Colon (tissue), 2 donors: ENCODE results near the gene TMOD3.

Source experiments
- FAIRE-seq: peaks from 2 replicates; lab custom pipeline; 2012; peaks lifted over from hg19 to GRCh38; lab: Jason Lieb, UNC
- donor health status: control.
- donor health status: control.

TMOD3 gene

GRCh38 chr15:51828621-51829375 lies 655 bp upstream of the TMOD3 start:
- no peak for FAIRE-seq

DNA sequence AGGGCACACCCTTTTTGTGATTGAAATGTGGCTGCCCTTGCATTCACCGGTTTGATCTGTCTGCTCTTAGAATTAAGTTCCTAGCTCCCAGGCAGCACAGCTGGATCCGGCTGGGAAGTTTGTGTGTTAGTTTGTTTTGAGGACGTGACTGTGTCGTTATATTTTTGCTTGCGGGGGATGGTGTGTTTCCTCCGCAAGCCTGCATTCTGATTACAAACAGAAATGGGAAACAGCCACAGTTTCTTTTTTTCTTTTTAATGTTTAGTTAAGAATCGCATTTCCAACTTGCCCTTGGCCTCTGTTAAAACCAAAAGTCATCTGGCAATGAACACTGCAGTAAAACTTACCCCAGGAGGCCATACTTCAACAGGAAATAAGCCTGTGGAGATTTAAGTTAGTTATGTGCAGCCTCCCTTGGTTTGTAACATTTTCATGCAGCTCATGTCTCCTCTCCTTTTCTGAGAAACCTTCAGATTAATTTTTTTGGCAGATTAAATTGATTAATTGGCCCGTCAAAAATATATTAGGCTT lies 888 bp downstream of the TMOD3 start:
- FAIRE-seq, result no peak

GRCh38 chr15:51833772-51834171 lies 4.3 kb downstream of the TMOD3 start:
- no peak for FAIRE-seq

GRCh38 chr15:51837792-51838251 lies 8.4 kb downstream of the TMOD3 start:
- no peak for FAIRE-seq

DNA sequence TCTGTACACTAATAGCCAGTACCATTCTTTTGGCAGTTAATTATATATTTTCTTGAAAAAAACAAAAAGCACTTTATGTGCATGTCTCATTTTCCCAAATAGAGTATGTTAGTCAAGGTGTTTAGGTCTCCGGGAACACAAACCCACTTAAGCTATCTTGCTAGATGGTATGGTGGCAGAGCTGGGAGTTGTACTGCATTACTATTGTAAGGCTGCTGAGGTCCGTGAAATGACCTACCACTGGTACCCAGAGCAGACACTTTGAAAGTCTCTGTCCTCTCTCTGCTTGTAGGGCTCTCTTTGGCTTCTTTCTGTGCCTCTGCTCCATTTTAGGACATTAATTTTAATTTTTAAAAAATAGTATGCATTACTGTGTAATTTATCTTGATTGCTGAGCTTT lies 8.8 kb downstream of the TMOD3 start:
- FAIRE-seq, result no peak

GRCh38 chr15:51840692-51841091 lies 11.2 kb downstream of the TMOD3 start:
- FAIRE-seq, result no peak

DNA sequence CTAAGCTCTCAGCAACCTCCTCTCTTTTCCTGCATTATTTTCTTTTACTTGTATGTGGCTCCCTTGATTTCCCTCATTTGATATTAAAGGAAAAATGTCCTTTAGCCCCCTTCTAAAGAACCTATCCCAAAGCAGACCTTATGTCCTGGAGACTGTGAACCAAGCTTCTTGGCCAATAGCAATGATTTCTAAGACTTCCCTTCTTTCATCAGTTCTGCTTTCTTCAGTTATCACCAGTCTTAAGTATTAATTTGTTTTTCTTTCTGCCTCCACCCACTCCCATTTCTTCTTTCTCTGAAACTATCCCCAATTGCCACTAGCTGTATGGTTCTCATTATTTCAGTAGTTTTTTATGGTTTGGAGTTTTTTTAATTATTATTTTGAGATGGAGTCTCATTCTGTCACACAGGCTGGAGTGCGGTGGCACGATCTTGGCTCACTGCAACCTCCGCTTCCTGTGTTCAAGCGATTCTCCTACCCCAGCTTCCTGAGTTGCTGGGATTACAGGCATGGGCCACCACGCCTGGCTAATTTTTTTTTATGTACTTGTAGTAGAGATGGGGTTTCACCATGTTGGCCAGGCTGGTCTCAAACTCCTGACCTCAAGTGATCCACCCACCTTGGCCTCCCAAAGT lies 12.1 kb downstream of the TMOD3 start:
- FAIRE-seq, result no peak

DNA sequence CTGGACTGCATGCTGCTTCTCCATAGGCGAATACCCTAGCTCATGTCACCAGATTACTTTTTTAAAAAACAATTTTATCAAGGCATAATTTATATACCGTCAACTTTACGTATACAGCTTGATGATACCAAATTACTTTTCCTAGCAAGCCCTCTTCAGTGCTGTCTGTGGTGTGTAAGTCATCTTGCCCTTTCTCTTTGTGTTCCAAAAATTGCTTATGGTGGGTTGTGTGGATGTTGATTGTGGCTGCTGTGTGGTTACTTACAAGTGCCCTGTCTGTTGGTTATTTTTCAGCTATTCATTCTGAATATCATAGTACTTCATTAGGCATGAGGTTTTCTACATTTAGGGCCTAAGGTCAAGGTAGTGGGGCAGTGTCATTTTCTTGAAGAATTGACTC lies 12.8 kb downstream of the TMOD3 start:
- no peak for FAIRE-seq

DNA sequence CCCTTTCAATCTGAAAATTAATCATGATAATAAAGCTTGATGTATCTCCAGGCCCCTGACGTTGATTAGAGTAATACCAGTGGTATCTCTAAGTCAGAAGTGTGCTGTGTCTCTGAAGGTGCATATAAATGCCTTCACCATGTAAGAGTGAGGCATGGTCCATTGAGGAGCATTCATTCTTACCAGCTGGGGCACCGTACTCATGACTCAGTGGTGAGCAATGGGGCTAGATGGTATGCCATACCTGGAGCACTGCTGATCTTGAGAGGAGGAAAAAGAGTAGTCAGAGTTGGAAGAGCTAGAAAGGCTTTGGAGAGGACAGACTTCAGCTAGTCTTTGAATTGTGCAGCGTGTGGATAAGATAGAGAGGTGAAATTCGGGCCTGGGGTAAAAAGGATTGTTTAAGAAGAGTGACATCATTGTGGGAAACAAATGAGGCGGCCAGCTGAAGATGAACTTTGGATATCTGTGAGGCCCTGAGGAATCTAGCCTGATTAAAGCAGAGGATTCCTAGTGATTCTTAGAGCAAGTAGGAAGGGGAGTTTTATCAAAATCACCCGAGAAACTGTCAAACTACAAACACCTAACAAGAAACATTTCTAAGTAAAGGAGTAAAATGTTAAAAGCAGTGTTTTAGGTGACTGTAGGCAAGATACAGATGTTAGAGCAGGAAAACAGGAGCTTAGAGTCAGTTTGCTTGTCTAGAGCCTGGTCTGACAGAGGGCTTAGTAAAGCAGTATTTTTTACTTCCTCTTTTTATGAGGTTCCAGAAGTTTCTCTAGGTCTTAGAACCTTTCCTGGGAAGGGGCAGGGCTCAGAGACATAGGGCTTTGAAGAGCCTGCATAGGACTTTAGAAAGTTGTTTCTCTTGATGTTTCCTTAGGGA lies 13.6 kb downstream of the TMOD3 start:
- FAIRE-seq, result no peak

DNA sequence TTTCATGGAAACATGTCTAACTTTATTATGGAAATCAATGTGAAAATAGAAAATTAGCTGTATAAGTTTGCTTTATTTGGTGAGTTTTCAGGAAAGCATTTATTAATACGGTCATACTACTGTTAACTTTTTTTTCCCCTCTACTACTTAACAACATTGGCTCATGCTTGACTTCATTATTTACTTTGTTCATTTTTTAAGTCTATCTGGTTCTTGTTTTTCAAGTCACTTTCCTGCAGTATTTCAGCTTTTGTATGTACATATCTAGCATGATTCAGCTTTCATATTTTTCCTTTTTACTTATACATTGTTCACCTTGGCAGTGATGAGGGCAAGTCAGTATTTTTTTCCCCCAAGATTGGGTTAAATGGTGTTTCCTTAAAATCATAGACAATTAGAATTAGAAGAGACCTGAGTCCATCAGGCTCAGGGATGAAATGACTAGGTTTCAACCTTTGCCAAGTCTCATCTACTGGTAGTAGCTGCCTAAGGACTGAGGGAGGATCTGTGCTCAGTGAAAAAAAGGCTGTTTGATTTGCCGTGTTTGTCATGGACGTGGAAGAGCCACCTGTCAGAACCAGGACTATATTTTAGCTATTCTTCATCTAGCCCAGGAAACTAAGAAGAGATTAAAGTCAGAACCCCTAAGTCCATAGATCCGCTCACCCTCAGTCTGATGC lies 15.4 kb downstream of the TMOD3 start:
- FAIRE-seq, result no peak

DNA sequence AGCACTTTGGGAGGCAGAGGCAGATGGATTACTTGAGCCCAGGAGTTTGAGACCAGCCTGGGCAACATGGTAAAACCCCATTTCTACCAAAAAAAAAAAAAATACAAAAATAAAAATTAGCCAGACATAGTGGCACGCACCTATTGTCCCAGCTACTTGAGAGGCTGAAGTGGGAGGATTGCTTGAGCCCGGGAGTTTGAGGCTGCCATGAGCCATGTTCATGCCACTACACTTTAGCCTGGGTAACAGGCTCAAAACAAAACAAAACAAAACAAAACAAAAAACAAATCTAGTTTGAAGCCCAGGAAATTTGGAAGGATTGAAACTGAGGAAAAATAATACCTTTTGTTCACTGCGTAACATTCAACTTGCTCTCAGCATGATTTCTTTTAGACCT lies 16.6 kb downstream of the TMOD3 start:
- FAIRE-seq, result no peak

DNA sequence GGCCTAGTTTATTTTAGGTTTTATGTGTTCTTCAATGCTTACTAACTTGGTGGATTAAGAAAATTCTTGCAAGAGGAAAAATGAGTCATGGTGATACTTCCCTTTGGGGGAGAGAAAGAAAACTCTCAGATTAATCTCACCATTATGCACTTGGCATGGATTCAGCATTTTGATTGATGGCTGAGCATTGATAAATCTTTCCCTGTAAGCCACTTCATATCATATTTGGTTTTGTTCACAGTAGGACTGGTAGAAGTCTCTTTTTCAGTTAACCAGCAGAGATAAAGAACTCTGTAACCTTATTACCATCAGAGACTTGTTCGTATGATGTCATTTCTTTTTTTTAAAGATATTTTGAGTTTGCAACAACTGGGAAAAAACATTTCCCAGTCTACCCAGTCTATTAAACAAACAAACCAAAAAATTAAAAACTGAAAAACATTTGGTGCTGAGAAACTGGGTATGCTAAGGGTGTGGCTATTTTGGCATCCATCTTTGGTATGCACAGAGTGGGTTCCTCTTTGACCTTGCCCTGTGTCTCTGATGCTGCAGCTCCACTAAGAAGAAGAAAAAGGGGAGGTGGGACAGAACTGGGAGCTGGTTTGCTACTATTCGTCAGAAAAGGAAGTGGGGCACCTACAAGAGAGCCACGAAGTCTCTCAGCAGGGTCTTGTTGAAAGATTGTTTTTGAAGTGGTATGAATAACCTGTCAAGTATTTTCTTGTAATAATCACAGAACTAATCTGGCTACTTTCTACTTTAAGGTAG lies 17.2 kb downstream of the TMOD3 start:
- FAIRE-seq, result no peak

DNA sequence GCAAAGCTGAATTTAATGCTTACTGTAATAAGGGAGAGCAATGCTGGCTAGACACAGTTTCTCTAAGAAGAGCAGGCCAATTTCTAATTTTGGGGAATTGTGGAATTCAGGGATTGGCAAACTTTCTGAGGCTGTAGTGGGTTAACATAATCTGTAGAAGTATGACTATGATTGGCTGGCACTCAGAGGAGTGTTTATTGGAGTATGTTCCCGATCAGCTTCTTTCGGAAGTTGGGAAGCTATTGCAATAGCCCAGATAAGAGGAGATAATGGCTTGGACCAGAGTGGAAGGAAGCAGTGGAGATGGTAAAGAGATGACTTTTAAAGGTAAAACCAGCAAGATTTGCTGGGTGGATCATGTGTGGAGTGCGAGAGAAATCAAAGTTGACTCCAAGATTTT lies 19.4 kb downstream of the TMOD3 start:
- no peak for FAIRE-seq

DNA sequence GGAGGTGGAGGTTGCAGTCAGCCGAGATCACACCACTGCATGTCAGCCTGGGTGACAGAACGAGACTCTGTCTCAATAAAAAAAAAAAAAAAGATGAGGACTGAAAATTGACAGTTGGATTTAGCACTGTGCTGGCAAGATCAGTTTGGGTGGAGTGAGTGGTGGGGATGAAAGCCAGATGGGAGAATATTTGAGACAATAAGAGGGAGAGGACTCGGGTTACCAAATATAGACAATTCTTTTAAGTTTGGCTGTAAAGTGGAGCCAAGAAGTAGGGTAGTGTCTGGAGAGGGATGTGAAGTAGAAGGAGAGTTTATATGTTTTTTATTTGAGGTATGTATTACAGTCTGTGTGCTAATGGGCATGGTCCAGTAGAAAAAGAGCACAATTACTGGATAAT lies 20.4 kb downstream of the TMOD3 start:
- no peak for FAIRE-seq

DNA sequence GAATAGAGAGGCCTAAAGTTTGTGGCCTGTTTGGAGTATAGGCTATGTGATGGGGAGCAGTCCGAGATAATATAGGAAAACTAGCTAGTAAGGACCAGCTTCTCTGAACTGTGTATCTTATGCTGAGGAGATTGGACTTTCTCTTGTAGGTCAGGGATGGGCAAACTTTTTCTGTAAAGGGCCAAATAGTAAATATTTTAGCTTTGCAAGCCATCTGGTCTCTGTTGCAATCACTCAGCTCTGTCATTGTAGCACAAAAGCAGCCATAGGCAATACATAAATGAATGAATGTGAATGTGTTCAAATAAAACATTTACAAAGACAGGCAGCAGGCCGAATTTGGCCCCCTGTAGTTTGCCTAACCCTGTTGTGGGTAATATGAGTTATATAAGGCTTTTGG lies 24.5 kb downstream of the TMOD3 start:
- FAIRE-seq, result no peak

DNA sequence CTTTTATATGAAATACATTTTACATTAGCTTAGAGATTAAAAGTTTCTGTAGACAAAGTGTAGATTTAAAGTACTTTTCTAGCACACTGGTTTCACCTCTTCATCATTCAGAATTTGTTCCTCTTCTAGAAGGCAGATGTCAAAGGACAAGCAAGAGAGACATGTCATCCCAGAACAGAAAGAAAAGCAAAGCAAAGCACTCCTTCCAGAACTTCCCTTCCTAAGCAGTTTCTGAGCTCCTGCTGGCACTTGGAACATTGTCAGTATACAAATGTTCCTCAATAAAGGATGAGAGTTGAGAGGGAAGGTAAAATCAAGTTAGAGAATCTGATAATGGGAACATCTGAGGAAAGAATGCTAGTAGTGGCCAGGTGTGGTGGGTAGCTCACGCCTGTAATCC lies 26.2 kb downstream of the TMOD3 start:
- no peak for FAIRE-seq

DNA sequence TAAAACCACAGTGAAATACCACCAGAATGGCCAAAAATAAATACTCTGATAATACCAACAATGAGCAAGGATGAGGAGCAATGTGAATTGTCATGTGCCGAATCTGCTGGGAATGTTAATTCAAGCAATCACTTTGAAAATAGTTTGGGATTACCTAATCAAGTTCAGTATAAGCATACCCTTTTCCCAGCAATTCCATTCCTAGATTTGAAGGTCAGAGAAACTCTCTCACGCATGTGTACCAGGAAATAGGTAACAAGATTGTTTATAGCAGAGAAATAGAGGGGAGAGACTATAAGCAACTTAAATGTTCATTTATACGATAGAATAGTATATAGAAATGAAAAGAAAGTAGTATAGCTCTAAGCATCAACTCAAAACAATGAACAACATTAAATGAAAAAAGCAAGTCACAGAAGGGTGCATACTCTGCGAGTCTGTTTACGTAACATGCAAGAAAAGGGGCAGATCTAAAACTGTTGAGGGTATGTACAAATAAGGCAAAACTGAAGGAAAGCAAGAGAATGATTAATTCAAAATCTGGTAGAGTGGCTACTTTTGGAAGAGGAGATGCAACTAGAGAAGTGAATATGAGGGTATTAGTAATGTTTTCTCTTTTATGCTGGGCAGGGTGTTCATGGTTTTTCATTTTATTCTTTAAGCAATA lies 27.4 kb downstream of the TMOD3 start:
- FAIRE-seq, result no peak

DNA sequence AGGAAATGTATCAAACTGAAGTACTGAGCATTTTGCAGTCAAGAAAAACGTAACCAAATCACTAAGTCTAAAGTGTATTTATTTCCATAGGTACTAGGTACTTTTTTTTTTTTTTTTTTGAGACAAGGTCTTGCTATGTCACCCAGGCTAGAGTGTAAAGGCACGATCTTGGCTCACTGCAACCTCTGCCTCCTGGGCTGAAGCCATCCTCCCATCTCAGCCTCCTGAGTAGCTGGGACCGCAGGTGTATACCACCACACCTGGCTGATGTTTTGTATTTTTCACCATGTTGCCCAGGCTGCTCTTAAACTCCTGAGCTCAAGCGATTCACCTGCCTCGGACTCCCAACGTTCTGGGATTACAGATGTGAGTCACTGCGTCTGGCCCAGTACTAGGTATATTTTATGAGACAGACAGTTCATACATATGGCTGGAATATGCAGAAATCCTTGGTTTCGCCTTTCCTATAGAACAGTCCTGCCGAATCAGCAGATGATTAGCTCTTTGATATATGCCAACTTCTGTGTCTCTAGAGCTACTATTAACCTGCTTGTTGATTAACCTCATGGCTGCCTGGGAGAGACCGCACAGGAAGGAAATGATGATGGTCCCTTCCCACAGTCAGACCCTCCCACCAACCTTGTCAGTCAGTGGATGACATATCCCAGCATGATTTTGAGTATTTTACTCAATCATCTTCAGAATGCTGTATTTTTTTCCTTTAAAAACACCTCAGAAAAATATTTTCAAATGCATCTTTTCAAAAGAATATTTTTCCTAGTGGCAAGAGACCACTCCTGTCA lies 32.3 kb downstream of the TMOD3 start:
- FAIRE-seq, result no peak

DNA sequence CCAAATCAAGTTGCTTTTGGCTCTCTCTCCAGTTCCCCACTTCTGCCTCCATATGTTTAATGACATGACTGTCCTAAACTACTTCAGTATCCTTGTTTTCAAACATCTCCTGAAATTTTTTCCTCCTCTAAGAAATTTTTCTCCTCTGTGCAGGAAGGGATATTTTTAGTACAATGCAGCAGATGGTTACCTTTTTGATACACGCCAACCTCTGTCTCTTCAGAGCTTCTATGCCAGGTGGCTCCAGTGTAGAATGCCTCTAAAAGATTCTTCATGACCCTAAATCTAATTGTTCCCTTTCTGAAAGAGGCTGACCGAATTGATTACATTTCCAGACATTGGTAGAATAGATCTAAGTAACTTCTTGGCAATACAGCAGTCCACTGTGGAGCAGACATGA lies 33.7 kb downstream of the TMOD3 start:
- FAIRE-seq, result no peak
